ENCODE measurements around the gene BCL11B.

BCL11B gene

GRCh38 chr14:99268810-99269707, 2.9 kb downstream of the BCL11B start:
- DNase-seq = no peak

- DNase-seq = no peak
Observed at GRCh38 chr14:99267837-99268781, 3.9 kb downstream of the BCL11B start.

GRCh38 chr14:99267381-99267780, 4.6 kb downstream of the BCL11B start:
- no peak for DNase-seq

GRCh38 chr14:99266181-99267178, 5.5 kb downstream of the BCL11B start:
- DNase-seq = peak in 48 of 56 donors; percentile 15 to 87 (median 53)

GRCh38 chr14:99265571-99265970, 6.4 kb downstream of the BCL11B start:
- DNase-seq = no peak

GRCh38 chr14:99264691-99265450, 7.1 kb downstream of the BCL11B start:
- no peak for DNase-seq

DNA sequence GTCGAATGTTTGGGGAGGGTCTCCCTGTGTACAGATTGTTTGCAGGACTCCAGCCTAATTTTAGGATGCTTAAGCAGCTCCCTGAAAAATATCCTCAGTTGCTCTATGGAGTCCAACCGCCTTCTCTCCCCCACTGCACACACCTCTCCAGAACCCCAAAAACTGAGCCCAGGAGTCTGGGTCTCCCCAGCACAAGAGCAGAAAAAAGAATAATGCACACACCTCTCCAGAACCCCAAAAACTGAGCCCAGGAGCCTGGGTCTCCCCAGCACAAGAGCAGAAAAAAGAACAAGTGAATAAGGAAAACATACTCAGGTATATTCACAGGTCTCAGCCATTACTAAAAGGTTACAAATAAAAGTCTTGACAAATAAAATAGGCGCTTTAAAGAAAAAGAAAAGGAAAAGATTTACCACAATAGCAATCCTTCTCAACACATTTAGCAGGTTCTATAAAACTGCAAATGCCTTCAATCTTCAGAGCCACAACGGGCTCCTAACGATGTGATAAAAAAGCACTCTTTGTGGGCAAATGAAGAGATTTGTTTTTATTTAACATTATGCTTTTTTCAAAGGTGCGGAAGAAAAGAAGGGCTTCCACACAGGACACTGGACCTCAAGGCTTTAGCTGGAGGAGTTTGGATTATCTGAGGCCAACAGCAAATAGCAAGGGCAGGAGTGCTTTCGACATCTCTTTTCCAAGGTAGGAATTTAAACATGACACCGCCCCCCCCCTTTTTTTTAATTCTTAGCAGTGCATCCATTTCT, 8.2 kb downstream of the BCL11B start:
- DNase-seq = no peak

- no peak for DNase-seq
Observed at GRCh38 chr14:99262977-99263448, 9.0 kb downstream of the BCL11B start.

- DNase-seq = peak in 6 of 56 donors; percentile 12 to 54 (median 33)
Observed at GRCh38 chr14:99261912-99262787, 9.8 kb downstream of the BCL11B start.

GRCh38 chr14:99260587-99261551, 11.1 kb downstream of the BCL11B start:
- DNase-seq = no peak

GRCh38 chr14:99260116-99260515, 11.9 kb downstream of the BCL11B start:
- DNase-seq = no peak

GRCh38 chr14:99258876-99259726, 12.9 kb downstream of the BCL11B start:
- no peak for DNase-seq

DNA sequence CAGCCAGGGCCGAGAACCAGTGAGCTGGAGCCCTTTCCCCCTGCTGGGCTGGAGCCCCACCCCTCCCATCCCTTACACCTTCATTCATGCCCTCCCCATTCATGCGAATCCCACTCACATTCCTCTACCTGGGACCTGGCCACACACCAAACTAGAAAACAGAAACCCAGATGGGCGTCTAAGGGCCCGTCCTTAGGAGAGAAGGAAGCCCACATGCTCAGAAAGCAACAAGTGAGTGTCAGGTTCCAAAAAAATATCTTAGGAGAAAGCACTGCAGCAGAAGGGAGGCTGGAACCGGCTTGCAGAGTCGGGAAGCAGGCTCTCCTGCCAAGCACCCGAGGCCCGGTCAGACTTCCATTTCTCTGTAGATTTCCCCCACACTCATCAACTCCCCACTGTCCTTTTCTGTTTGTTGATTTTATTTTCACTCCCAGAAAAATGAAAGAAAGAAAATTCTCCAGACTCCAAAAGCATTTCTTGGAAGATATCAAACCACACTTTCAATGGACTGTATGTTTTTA, 13.6 kb downstream of the BCL11B start:
- DNase-seq = no peak

DNA sequence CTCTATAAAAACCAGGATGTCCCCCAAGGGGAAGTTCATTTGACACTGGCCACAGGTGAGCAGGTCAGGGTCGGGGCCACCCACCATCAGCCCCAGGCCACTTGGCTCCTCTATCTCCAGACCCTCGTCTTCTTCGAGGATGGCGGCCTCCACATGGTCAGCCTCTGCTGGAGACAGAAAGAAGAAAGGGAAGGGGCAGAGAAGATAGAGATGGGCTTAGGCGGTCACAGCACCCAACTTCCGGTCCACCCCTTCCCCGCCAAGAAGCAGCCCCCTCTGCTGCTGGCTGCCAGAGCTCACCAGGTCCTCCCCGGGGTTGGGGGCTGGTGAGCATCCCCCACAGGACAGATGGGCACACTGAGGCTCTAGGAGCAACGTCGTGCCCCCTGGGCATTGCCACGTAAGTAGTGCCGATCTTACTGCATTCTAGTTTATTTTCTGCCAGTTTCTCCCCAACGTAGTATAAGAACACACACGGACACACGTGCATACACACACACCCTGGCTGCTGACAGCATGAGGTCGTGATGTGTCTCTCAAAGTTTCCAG, 14.2 kb downstream of the BCL11B start:
- DNase-seq = no peak

GRCh38 chr14:99257122-99257672, 14.8 kb downstream of the BCL11B start:
- DNase-seq = no peak

All from amygdala (tissue), 56 donors.